ENCODE results near the gene PROS1. TPM values are rescaled to one million over a fixed set of nuclear protein-coding genes. Genes with fewer than 3 reads are reported as not detected.

Gene PROS1
- total and polyA plus RNA-seq, 2 donors (not counting 3 experiments of a cell fraction or from before 2014, with no cell fraction given): 2.6 to 5.2 TPM

DNA sequence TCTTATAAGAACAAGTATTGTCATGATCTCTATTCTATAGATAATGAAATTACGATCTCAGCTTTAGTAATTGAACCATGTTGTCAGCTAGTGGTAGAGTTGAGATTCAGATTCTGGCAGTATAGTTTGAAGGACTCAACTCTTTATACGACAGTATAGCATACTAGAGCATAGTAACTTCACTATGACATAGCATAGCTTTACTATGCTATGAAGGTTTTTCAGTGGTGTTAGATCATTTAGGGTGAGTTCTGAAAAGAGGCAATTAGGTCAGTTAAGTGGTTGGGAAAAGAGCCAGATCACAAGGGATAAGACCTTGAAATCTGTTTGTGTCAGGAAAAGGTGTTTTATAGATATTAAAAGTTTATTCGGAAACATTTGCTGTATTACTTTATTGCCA is 46.6 kb upstream of the PROS1 start:
- H3K27me3 ChIP-seq (ENCODE audit: control insufficient read depth in 2 of 2, insufficient read depth in 2 of 2, low read length in 2 of 2): no peaks in the 10 kb centered on the region
- no peak overlapping the region for H2AFZ ChIP-seq (ENCODE audit: low read depth, low read length)
- dilution Hi-C loops (cut with MboI; ENCODE audit: extremely low pct_ligation_motif_present, low sequenced_read_pairs): no loop called here
- no peak overlapping the region for H3K4me2 ChIP-seq (ENCODE audit: insufficient read depth, low read length)
- DNase-seq (ENCODE audit: low read depth, low spot score) (no peak), FAIRE-seq (no peak)
- no peaks in the 10 kb centered on the region for H3K36me3 ChIP-seq (ENCODE audit: control insufficient read depth in 2 of 2, extremely low read depth in 1 of 2, insufficient read depth in 2 of 2, low read length in 2 of 2)
- H4K20me1 ChIP-seq (replicated peaks; ENCODE audit: control insufficient read depth, extremely low read depth, insufficient read depth, low read length): no peaks in the 10 kb centered on the region
- no peak overlapping the region for H3K9ac ChIP-seq (replicated peaks; ENCODE audit: extremely low read depth, insufficient read depth, low read length)
- no TSS peak for BruUV-seq (replicated peaks)
- ChIA-PET POLR2A (no interaction called here), CTCF (interaction anchor here (1.5 kb wide), 1 partner anchor 15 kb away, joined by 5 read pairs; no protein-coding TSS in a partner anchor)
- intact Hi-C loops (cut with micrococcal nuclease): no loop called here
- no peak overlapping the region for H3K27ac ChIP-seq (ENCODE audit: insufficient read depth, low read depth, low read length)
- no peaks in the 10 kb centered on the region for H3K79me2 ChIP-seq (ENCODE audit: control insufficient read depth, insufficient read depth, low read length)
- H3K9me1 ChIP-seq (replicated peaks; ENCODE audit: control insufficient read depth, extremely low read depth, insufficient read depth, low read length): no peaks in the 10 kb centered on the region
- H3K4me1 ChIP-seq (ENCODE audit: control insufficient read depth, extremely low read depth, insufficient read depth, low read length): no peaks in the 10 kb centered on the region
- H3K9me3 ChIP-seq (replicated peaks; ENCODE audit: control insufficient read depth, insufficient read depth, low read length): no peaks in the 10 kb centered on the region
- TF ChIP-seq GATA2 (IDR thresholded peaks at IDR 0.05; ENCODE audit: insufficient read depth, insufficient read length, low read depth, low read length): no peak
- TF ChIP-seq CTCF (IDR thresholded peaks at IDR 0.05; ENCODE audit: extremely low read depth in 1 of 2, insufficient read depth in 1 of 2, low read depth in 1 of 2, low read length in 2 of 2): no peak
- TF ChIP-seq POLR2A (IDR thresholded peaks at IDR 0.05; ENCODE audit: low read depth, low read length): no peak
- no peak for TF ChIP-seq JUN (IDR thresholded peaks at IDR 0.05; ENCODE audit: borderline replicate concordance, insufficient read depth, insufficient read length, low read depth)
- TF ChIP-seq, protein P1, sequence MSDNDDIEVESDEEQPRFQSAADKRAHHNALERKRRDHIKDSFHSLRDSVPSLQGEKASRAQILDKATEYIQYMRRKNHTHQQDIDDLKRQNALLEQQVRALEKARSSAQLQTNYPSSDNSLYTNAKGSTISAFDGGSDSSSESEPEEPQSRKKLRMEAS (IDR thresholded peaks at IDR 0.05; ENCODE audit: insufficient read depth, insufficient read length): no peak
- TF ChIP-seq POLR2AphosphoS5 (IDR thresholded peaks at IDR 0.05; ENCODE audit: insufficient read depth, low read depth, low read length): no peak
- TF ChIP-seq MYC (IDR thresholded peaks at IDR 0.05; ENCODE audit: low read depth, low read length): no peak
- TF ChIP-seq EZH2 (IDR thresholded peaks at IDR 0.05; ENCODE audit: borderline replicate concordance, low read depth, low read length, severe bottlenecking): no peak
- TF ChIP-seq FOS (IDR thresholded peaks at IDR 0.05; ENCODE audit: borderline replicate concordance, insufficient read depth, low read length): no peak
- H3K4me3 ChIP-seq (replicated peaks in 1 of 3; ENCODE audit: insufficient read depth in 1 of 3, low read depth in 1 of 3, low read length in 3 of 3): no peak overlapping the region
